ENCODE measurements around the gene MBLAC1.

MBLAC1 gene

GRCh38 chr7:100155553-100156317 is 29.0 kb downstream of the MBLAC1 start:
- H3K4me3 ChIP-seq (ENCODE audit: low read depth, low read length) = no peak overlapping the region
- TF ChIP-seq, protein P1, sequence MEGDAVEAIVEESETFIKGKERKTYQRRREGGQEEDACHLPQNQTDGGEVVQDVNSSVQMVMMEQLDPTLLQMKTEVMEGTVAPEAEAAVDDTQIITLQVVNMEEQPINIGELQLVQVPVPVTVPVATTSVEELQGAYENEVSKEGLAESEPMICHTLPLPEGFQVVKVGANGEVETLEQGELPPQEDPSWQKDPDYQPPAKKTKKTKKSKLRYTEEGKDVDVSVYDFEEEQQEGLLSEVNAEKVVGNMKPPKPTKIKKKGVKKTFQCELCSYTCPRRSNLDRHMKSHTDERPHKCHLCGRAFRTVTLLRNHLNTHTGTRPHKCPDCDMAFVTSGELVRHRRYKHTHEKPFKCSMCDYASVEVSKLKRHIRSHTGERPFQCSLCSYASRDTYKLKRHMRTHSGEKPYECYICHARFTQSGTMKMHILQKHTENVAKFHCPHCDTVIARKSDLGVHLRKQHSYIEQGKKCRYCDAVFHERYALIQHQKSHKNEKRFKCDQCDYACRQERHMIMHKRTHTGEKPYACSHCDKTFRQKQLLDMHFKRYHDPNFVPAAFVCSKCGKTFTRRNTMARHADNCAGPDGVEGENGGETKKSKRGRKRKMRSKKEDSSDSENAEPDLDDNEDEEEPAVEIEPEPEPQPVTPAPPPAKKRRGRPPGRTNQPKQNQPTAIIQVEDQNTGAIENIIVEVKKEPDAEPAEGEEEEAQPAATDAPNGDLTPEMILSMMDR (IDR thresholded peaks at IDR 0.05; ENCODE audit: low read depth, low read length, missing control alignments) = no peak
- no peak for DNase-seq (ENCODE audit: low read depth)

DNA sequence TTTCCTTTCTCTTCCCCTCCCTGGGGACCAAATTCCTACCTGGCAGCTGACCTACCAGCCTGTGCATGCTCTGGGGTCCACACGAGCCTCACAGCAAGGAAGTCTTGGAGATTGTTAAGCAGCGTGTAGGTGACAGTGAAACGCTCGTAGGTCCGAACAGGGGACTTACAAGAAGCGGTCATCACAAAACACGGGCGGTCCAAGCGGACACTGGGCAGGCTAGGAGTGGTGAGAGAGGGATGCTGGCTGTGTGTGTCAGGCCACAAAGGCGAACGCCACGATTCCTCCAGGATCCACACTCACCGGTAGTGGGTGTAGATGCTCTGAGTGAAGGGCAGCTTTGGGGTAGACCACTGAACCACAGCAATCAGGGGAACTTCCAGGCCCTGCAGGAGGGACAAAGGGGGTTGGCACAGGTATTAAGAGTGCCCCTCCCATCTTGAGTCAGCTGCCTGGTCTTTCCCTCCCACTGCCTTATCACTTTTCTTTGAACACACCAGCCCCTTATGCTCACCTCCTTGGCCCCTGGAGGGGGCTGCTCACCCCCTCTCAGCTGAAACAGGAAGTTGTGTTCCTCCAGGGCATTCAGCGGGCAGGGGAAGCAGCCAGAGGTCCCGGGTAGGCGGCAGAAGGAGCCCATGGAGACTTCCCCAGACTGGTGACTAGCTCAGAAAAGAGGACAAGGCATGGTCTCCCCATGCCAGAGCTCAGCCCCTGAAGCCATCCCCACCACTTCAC is 29.7 kb downstream of the MBLAC1 start:
- DNase-seq (ENCODE audit: low read depth) = no peak
- peak overlapping the region; percentile 92 for H3K4me3 ChIP-seq (ENCODE audit: low read depth, low read length)
- TF ChIP-seq, protein P1 (IDR thresholded peaks at IDR 0.05; ENCODE audit: low read depth, low read length, missing control alignments) = no peak

DNA sequence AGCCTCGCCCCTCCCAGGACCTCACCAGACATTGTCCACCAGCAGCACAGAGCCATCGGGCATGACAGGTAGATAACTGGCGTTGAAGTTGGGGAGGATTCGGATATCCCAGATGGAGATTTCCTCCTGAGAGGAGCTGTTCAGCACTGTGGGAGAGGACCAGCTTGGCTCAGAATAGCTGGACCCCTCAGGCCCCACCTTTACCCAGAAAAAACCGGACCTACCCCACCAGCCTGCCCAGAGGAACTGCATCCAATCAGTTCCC is 30.2 kb downstream of the MBLAC1 start:
- no peak for DNase-seq (ENCODE audit: low read depth)
- H3K4me3 ChIP-seq (ENCODE audit: low read depth, low read length) = peak overlapping the region; percentile 92
- TF ChIP-seq, protein P1 (IDR thresholded peaks at IDR 0.05; ENCODE audit: low read depth, low read length, missing control alignments) = no peak

DNA sequence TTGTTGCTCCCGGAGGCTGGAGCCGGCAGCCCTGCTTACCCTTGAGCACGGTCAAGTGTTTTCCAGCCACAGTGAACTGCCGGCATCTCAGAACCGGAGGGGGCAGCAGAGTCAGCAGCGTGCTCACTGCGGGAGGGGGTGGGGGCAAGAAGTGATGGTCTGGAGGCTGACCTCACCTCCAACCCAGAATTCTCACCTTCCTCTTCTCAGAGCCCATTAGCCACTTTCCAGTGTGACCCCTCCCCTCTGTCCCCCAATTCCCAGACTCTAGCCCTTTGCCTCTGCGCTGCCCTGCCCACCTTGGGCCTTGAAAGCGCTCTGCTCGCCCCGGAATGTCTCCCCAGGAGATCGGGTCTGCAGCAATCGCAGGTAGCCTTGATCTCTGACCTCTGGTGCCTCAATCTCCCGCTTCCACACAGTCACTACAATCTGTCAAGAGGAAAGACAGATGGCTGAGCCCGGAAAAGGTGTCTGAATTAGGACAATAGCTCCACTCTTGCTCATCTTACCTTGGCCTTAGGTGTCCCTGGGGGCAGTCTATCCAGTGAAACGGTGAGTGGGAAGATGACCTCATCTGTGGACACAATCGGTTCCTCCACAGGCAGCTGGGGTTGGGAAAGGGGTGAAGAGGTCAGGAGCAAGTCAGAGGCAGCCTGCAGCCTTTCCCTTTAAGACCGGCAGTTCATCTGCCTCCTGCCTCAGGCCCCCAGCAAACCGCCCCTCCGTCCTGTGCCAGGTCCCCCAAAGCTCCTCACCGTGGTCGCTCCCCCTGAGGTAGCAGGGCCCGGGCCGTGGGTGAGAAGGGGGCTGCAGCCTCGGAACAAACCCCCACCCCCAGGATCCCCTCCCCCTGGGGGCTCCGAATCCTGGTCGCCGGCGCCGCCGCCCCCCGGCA is 30.8 kb downstream of the MBLAC1 start:
- H3K4me3 ChIP-seq (ENCODE audit: low read depth, low read length) = peak overlapping the region; percentile 92
- no peak for DNase-seq (ENCODE audit: low read depth)
- TF ChIP-seq, protein P1 (IDR thresholded peaks at IDR 0.05; ENCODE audit: low read depth, low read length, missing control alignments) = no peak

DNA sequence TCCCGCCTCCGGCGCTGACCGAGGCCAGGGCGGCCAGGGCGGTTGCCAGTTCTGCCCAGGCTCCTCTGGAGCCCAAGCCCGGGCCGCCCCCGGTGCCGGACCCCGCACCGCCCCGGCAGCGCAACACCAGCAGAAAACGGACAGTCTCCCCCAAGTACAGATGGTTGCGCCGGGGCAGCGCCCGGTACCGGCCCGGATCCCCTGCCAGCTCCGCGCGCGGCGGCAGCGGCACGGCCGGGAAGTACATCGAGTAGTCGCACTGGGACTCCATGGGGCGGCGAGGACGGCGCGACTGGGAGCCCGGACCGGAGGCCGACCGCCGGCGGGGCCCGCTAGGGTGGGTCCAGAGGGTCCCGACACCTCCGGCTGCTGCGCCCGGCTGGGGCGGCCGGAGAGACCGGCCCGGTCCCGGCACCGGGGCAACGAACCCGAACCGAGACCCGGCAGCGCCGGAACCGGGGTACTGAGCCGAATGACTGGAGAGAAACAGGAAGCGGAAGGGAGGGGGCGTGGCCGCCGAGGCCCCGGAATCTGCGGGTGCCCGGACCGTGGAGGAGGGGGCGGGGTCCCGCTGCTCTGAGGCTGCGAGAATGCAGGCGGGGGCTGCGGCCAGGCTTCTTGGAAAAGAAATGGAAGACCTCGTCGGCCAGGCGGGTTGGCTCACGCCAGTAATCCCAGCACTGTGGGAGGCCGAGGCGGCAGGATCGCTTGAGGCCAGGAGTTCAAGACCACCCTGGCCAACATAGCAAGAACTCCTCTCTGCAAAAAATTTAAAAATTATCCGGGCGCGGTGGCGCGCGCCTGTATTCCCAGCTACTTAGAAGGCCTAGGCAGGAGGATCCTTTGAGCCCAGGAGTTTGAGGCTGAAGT is 31.7 kb downstream of the MBLAC1 start, which contains the start of gene TRAPPC14:
Gene TRAPPC14 (minus strand): TSS at position 495 of the 870 bp plus-strand sequence. CDS start 224 bp downstream, at position 271.
- TF ChIP-seq, protein P1 (IDR thresholded peaks at IDR 0.05; ENCODE audit: low read depth, low read length, missing control alignments) = no peak
- peak within 1 kb of the TSS; percentile 92 for H3K4me3 ChIP-seq (ENCODE audit: low read depth, low read length)
- DNase-seq (ENCODE audit: low read depth) = peak; percentile 53

DNA sequence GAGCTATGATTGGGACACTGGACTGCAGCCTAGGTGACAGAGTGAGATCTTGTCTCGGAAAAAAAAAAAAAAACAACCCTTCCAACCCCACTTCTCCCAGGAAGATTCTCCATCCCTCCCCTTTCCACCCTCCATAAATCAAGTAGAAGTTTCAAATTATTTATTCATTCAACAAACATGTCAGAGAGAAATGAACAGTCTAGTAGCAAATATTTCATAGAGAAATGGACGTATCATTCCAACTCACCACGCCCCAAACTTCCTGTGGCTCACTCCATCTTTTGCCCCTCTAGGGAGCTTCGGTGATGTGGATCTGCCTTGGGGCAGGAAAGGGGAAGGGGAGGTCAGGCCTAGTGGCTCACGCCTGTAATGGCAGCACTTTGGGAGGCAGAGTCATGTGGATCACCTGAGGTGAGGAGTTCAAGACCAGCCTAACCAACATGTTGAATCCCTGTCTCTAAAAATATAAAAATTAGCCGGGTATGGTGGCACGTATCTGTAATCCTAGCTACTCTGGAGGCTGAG is 32.4 kb downstream of the MBLAC1 start:
- TF ChIP-seq, protein P1 (IDR thresholded peaks at IDR 0.05; ENCODE audit: low read depth, low read length, missing control alignments) = peak; percentile 14
- DNase-seq (ENCODE audit: low read depth) = no peak
- peak overlapping the region; percentile 92 for H3K4me3 ChIP-seq (ENCODE audit: low read depth, low read length)
